NCI-H345 treated with DMSO at 0.1 percent for 48 hours (cell line): ENCODE data around the gene SERPING1.

ENCODE experiments used
- DNase-seq: peaks from one replicate; lab custom pipeline; 2025; ENCODE audit not compliant: unreplicated experiment; lab: John Stamatoyannopoulos, UW

Gene SERPING1

DNA sequence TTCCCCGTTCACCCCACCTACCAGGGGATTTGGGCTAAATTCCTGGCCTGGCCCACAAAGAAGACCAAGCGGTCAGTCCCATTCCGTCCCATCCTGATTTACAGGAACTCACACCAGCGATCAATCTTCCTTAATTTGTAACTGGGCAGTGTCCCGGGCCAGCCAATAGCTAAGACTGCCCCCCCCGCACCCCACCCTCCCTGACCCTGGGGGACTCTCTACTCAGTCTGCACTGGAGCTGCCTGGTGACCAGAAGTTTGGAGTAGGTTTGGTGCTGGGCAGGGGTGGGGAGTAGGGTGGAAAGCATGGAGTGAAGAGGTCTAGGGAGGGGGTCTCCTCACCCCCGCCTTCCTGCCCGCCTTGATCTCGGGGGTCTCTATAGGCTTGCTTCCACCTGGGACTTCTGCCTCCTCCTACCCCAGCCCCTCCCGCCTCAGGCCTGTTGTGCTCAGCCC, at the start of gene SERPING1:
SERPING1 (plus strand) TSS at position 225 of the 455 bp plus-strand sequence. CDS start 586 bp downstream, outside the sequence.
- no peak for DNase-seq

DNA sequence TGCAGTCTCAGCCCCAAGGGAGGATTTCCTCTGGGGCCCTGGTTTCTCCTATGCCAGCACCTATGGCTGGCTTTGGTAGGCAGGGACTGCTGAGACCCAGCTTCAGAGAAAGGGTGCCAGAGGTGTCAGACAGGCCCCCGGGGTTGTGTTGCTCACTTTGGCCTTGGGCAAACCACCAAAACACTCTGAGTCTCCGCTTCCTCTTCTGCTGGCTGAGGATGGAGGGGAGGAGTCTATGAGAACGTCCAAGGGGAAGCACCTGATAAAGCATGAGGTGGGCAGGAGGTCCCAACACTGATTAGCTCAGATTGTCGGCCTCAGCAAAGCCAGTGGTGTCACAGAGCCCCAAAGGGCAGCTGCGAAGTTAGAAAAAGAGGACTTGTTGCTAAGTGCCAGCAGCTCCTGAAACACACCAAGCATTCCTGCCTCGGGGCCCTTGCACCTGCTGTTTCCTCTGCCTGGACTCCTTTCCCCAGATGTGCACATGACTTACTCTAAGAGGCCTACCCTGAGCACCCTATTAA, 49.6 kb upstream of the SERPING1 start:
- DNase-seq, result no peak

DNA sequence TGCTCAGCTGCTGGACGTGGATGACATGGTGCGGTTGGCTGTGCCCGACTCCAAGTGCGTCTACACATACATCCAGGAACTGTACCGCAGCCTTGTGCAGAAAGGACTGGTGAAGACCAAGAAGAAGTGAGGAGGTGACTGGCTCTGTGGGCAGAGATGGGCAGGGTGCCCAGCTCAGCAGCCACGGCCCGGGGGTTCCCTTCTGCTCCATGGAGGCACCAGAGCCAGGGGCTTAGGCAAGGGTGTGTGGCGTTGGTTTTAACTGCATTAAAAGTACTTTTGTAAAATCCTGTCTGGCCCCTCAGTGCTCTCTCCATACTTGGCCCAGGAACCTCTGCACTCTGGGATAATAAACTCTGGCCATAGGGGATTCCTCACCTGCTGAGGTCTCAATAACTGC, 47.5 kb upstream of the SERPING1 start:
- DNase-seq, result no peak

DNA sequence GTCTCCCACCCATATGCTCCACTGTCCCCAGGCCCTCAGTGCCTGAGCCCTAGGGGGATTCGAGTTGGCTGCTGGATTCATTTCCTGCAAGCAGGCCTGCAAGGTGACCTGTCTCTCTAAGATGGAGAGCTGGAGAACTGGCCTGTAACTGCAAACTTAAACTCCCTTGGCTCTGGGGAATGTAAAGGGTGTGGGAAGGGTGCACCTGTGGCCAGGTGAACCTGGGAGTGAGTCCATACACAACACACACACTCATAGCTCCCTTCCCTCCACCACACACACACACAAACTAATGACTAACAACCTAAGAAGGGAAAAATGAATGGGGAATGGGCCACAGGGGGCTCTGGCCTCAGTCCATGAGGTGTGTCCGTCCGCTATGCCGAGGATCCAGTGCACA, 45.5 kb upstream of the SERPING1 start:
- DNase-seq, result no peak

DNA sequence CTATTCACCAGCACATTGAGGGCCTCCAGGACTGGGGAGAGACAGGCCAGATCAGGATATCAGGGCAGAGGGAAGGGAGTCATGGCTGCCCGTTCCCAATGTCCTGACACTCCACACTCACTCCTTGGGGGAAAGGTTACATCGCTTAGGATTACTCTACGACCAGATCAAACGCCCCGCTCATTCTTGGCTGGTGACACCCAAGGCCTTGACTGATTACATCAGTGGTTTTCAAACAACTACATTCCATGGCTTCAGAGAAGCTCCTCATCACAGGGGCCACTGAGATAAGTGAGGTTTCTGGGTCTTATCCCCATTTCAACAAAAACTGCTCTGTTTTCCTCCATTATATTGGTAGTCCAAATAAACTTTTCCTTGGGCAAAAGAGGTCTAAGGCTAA, 45.0 kb upstream of the SERPING1 start:
- DNase-seq, result no peak

DNA sequence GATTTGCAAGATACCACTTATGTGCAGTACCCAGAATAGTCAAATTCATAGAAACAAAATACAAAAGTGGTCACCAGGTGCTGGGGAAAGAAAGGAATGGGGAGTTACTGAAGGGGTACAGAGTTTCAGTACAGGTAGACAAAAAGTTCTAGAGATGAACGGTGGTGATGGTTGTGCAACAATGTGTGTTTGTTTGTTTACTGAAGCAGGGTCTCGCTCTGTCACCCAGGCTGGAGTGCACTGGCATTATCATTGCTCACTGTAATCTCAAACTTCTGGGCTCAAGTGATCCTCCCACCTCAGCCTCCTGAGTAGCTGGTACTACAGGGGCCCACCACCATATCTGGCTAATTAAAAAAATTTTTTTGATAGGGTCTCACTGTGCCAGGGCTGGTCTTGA, 42.1 kb upstream of the SERPING1 start:
- no peak for DNase-seq

DNA sequence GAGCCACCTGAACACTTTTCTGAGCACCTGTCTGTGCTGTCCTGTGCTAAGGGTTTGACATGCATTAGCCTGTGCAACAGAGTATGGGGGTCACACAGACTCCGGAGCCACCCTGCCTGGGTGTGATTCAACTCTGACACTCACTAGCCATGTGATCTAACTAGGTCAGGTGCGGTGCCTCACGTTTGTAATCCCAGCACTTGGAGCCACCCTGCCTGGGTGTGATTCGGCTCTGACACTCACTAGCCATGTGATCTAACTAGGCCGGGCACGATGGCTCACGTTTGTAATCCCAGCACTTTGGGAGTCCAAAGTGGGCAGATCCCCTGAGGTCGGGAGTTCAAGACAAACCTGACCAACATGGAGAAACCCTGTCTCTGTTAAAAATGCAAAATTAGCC, 41.4 kb upstream of the SERPING1 start:
- no peak for DNase-seq

DNA sequence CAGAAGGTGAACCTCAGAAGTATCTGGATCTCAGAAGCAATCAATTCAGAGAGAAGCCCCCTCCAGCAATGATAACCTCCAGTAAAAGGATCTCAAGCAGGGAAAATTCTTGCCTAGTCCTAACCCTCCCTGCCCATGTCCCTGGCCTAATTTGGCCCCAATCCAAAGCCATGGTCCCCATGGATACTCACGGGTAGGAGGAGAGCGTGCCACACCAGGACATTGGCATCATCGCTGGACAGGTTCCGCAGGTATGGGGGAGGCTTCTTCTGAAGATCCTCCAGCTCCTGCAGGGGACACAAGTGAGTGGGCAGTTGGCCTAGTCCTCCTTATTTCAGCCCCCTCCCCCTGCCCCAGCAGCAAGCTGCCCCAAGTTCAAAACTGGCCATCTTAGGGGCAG, 37.3 kb upstream of the SERPING1 start:
- DNase-seq, result no peak

DNA sequence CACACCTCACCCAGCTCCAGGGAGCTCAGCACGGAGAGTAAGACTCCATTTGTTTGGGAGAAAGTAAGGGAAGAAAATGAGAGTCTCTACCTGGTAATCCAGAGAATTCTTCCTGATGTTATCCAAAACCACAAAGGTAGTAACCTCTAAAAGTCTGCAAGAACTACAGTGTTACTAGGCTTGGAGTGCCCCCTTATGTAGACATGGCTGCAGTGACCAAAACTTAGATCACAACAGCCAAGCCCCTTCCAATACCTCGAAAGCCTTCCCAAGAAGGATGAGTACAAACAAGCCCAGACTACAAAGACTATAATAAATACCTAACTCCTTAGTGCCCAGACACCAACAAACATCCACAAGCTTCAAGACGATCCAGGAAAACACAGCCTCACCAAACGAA, 34.9 kb upstream of the SERPING1 start:
- no peak for DNase-seq

DNA sequence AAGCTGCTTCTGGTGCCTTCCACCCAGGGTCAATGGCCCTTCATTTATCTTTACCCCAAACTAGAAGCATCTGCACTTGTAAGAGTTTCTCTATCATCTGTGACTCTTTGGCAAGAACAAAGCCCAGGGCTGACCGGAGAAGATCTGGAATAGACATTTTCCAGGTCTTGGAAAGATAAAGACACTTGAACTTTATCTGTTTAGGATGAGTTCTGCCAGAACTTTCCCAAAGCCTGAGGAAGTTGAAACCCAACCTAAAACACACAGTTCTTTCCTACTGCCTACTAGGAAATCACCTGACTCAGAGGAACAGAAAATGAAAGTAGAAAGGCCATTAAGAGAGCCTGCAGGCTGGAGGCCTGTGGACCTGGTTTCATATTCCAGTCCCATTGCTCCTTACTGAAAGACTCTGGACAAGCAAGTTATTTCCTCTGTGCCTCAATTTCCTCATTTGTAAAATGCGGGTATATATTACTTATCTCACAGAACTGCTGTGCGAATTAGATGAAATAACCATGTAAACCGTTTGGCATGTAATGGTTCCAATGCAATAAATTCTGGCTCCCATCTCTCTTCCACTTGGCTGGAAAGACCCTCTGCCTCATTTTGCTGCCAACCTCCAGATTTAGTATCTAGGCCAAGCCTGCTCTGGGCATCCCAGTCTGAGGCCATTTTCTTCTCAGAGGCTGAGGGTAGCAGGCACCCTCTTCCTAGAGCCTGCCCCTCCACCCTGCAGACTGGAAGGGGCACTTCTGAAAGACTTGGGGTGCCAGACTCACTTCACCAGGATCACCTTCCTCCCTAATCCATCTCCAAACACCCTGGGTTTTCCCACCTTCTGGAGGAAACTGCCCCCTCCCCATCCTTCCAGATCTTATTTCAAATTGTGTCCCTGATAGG, 31.2 kb upstream of the SERPING1 start:
- no peak for DNase-seq

DNA sequence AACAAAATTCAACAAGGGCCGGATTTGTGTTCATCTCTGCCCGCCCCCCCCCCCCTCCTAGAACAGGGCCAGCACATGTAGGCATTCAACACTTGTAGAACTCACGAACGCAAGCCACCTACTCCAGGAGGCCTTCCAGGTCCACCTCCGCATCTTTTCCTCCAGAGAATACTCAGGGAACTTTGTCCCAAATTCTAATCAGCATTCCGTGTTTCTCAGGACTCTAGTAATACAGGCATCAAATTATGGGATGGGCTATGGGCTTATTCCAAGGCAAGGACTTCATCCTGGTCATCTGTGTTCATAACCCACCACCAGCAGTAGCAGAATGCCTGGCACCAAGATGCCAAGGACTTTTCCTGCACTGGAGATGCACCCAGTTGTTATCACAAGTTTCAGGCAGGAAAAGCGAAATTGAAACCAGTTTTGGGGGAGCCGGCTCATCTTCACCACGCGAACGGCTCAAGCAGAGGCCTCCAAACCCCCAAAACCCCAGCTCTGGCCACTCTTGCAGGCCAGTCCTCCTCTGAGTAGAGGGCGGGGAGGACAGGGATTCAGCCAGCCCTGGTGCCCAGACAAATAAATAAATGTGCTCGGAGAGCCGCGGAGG, 30.5 kb upstream of the SERPING1 start:
- no peak for DNase-seq

DNA sequence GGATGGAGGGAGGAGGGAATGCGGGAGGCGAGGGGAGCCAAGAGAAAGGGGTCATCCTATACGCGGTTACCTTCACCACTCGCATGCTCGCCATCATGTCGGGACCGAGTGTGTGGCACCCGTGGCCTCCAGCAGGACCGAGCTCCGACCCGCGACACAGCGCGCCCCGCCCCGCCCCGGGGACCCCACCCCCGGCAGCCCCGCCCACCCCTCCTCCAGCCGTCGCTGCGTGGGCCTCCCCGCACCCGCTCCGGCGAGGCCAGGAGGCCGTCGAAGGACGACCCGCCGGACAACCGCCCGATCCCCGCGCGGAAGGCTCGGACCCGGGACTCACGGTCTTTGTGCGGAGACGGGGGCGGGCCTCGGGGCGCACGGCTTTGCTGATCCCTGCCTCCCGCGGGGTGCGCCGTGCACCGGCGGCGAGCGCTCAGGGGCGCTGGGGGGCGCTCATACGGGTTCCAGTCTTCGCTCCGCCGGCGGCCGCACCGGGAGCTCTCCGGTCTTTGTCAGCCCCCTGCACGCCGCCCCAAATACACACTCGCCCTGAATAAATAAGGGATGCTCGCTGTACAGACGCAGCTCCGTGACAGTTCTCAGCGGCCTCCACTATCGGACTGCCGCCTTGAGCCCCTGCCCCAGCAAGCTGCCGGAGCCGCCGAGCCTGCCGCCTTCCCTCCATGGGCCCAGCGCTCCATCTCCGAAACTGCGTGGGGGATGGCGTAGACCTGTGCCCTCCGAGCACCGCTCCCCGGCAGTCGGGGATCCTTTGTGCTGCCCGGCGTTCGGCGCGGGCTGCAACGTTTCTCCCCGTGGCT, 29.8 kb upstream of the SERPING1 start, which contains the start of gene UBE2L6:
UBE2L6 (minus strand) TSS at position 158 of the 815 bp plus-strand sequence; CDS start at position 97, 61 bp downstream.
- peak; percentile 58 for DNase-seq

DNA sequence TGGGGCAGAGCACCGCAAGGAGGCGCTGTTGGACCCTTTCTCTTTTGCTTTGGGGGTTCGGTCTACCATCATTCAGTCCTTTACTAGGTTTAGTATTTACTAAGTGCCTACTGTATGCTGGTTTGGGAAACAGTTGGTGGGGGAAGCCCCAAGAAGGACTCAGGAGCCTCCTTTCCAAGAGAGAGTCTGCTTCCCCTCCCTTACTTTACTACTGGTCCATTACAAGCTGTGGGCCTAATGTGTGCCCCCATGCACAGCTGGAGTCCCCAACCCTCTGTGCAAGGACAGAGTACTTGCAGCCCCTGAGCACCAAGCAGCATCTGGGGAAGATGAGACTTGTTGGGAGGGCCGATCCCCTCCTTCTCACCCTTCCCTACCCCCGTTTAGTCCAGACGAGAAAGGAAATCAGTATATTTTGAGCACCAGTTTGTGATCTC, 29.1 kb upstream of the SERPING1 start:
- peak; percentile 58 for DNase-seq

DNA sequence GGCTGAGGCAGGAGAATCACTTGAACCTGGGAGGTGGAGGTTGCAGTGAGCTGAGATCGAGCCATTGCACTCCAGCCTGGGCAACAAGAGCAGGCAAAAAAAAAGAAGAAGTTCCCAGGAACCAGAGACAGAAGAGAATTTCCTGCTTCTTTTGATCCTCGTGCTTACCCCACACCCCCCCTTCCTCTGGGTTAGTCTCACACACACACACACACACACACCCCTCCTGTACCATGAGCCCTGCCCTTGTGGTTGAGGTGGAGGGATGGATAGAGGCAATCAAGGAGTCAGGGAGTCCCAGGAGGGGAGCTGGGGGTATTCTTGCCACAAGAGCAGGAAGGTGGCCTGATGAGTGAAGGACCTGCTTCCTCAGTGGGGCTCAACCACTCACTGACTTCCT, 25.9 kb upstream of the SERPING1 start:
- no peak for DNase-seq

DNA sequence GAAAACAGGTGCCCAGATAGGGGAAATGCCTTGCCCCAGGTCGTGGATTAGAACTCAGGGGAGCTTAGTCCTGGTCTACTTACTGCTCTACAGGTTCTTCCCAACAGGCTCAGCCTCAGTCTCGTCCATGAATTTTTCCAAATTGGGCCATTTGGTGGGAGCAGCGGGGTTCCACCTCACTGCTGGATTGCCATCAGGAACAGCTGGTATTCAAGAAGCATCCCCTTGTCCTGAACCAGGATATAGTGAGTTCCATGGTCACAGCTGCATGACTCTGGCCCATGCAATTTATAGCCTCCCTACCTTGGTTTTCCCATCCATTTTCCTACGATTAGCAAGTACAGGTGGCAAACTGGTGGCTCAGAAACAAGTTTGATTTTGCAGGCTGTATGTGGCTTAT, 23.4 kb upstream of the SERPING1 start:
- DNase-seq, result no peak

DNA sequence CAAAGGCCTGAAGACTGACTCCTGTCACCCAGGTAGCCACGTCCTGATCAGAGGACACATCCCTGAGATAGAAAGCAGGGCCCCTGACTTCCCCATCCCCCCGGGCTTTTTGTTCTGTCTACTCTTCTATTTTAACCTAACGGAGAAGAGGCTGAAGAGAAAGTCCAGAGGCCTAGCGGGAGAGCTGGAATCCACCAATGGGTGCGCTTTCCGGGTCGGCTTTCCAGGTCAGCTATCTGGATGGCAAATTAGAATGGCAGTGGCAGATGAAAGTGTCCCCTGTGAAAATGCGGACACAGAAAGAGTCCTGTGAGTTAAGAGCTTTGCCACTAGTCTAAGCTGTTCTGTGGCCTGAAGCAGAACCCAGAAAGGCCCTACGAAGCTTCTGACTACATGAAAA, 13.1 kb upstream of the SERPING1 start:
- no peak for DNase-seq

DNA sequence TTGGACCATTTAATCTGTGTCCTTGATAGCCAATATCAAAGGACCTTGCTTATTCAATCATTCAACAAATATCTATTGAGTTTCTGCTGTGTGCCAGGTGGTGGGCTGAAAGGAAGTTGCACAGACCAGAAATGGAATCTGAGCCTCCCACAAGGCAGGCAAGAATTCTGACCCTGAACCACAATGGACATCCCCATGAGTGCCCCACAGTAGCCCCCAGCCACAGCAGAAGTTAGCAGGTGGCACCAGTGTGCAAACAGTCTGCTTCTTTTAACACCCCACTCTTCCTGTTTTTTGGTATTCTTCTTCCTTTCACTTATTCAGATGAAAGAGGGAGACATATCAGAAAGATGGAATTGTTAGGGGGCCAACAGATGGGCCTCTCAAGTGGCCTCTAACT, 12.2 kb upstream of the SERPING1 start:
- DNase-seq, result no peak

DNA sequence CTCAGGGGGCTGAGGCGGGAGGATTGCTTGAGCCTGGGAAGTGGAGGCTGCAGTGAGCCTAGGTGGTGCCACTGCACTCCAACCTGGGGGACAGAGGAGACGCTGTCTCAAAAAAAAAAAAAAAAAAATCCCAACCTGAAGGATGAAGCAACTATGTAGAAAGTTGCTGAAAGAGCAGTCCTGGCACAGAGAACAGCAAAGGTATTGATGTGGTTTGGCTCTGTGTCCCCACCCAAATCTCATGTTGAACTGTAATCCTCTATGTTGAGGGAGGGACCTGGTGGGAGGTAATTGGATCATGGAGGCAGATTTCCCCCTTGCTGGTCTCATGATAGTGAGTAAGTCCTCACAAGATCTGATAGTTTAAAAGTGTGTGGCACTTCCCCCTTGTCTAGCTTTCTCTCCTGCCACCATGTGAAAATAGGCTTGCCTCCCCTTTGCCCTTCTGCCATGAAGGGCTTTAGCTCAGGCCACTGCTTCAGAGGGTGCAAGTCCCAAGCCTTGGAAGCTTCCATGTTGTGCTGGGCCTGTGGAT, 10.7 kb upstream of the SERPING1 start:
- no peak for DNase-seq

DNA sequence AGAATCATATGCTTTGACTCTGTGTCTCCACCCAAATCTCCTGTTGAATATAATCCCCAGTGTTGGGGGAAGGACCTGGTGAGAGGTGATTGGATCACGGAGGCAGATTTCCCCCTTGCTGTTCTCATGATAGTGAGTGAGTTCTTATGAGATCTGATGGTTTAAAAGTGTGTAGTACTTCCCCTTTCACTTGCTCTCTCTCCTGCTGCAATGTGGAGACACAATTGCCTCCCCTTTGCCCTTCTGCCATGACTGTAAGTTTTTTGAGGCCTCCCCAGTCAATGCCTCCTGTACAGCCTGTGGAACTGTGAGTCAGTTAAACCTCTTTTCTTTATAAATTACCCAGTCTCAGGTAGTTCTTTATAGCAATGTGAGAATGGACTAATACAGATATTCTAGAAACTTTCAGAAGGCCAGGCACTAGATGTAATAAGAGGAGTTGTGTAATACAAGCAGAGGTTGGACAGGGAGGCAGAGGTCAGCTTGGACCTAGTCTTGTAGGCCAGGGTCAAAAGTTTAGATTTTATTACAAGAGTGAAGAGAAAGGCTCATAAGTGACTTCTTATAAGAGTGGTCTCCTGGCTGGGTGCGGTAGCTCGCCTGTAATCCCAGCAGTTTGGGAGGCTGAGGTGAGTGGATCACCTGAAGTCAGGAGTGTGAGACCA, 9.3 kb upstream of the SERPING1 start:
- DNase-seq, result no peak

DNA sequence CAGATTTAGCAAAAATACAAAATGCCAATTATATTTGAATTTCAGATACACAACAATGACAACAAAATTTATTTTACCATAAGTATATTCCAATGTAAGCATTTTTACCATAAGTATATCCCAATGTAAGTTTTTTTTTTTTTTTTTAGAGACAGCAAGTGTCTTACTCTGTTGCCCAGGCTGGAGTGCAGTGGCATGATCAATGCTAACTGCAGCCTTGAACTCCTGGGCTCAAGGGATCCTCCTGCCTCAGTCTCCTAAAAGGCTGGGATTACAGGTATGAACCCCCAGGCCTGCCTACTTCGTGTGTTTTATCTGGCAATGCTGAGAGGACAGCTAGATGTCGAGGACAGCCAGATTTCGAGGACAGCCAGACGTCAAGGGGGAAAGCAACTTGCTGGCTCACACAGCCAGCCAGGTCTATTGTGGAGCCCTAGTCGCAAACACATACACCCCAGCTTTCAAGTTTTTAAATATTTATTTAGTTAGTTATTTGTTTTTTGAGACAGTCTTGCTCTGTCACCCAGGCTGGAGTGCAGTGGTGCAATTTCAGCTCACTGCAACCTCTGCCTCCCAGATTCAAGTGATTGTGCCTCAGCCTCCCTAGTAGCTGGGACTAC, 1.1 kb upstream of the SERPING1 start:
- no peak for DNase-seq
